H1 (cell line): ENCODE results near the gene BRIP1. TPM values are rescaled to one million over a fixed set of nuclear protein-coding genes. Genes with fewer than 3 reads are reported as not detected.

Experiments used
- CTCF ChIA-PET: fragments of 300-600 bp; sonication (Branson Sonifier 250); formaldehyde crosslinking; loops from one replicate; lab custom pipeline; 2021; ENCODE audit not compliant: partially characterized antibody; lab: Charles Lee
- POLR2A ChIA-PET: fragments of 300-600 bp; sonication (Branson Sonifier 250); formaldehyde crosslinking; loops from one replicate; lab custom pipeline; 2021; ENCODE audit warnings: inconsistent platforms; ENCODE audit not compliant: partially characterized antibody; lab: Charles Lee
- DNase-seq, 2 experiments: peaks; one replicate each; pipeline versions ENCODE4 v3.0.0 to v3.0.0-alpha.2; 2010 to 2022; ENCODE audit warnings: low spot score in 2 of 2, low read depth in 1 of 2, mixed read lengths in 1 of 2
- FAIRE-seq: peaks from 2 replicates; lab custom pipeline; 2011; peaks lifted over from hg19 to GRCh38; lab: Jason Lieb, UNC
- H2AFZ ChIP-seq: 2 replicates; pipeline ENCODE4 v1.8.1; 2012; ENCODE audit warnings: low read length, inconsistent platforms
- H2AK5ac ChIP-seq: 2 replicates; pipeline ENCODE4 v1.6.1; 2013; ENCODE audit warnings: low read depth, low read length
- H2BK120ac ChIP-seq: replicated peaks from 2 replicates; pipeline ENCODE3; 2013; ENCODE audit warnings: low read depth, low read length, inconsistent platforms
- H2BK12ac ChIP-seq: 2 replicates; pipeline ENCODE4 v1.6.1; 2013; ENCODE audit warnings: low read depth, low read length
- H2BK15ac ChIP-seq: 2 replicates; pipeline ENCODE4 v1.6.1; 2013; ENCODE audit warnings: low read length
- H2BK20ac ChIP-seq: 2 replicates; pipeline ENCODE4 v1.6.1; 2013; ENCODE audit warnings: low read length
- H2BK5ac ChIP-seq: 2 replicates; pipeline ENCODE4 v1.6.1; 2013; ENCODE audit warnings: low read depth, low read length
- H3K14ac ChIP-seq: 2 replicates; pipeline ENCODE4 v1.6.1; 2013; ENCODE audit warnings: inconsistent platforms; ENCODE audit not compliant: insufficient read length
- H3K18ac ChIP-seq: 2 replicates; pipeline ENCODE4 v1.6.1; 2013; ENCODE audit warnings: low read length; ENCODE audit errors: extremely low read depth
- H3K23ac ChIP-seq: 2 replicates; pipeline ENCODE4 v1.6.1; 2013; ENCODE audit warnings: inconsistent platforms; ENCODE audit not compliant: insufficient read length
- H3K23me2 ChIP-seq: 2 replicates; pipeline ENCODE4 v1.6.1; 2013; ENCODE audit warnings: low read depth, low read length
- H3K27ac ChIP-seq: 2 replicates; pipeline ENCODE4 v1.6.1; 2011; ENCODE audit warnings: low read depth, low read length, inconsistent platforms
- H3K27me3 ChIP-seq, 4 experiments: replicated peaks in 1 of 4; 1 replicate in 1 of 4; 2 replicates in 3 of 4; pipeline versions ENCODE4 v1.6.1 to v1.8.1; 2011 to 2013; ENCODE audit warnings: low read length in 3 of 4, mild to moderate bottlenecking in 3 of 4, inconsistent platforms in 2 of 4, mixed read lengths in 2 of 4, moderate library complexity in 1 of 4; ENCODE audit not compliant: control insufficient read depth in 3 of 4, insufficient read depth in 3 of 4; ENCODE audit errors: extremely low read depth in 1 of 4
- H3K36me3 ChIP-seq, 4 experiments: 2 replicates each; pipeline versions ENCODE4 v1.6.1 to v1.8.1; 2011 to 2013; ENCODE audit warnings: mild to moderate bottlenecking in 4 of 4, low read length in 3 of 4, moderate library complexity in 2 of 4, control low read depth in 1 of 4, inconsistent platforms in 1 of 4; ENCODE audit not compliant: insufficient read depth in 4 of 4, control insufficient read depth in 2 of 4
- H3K4ac ChIP-seq: replicated peaks from 2 replicates; pipeline ENCODE3; 2013; ENCODE audit warnings: low read length, low read depth, mixed read lengths, inconsistent platforms; ENCODE audit not compliant: insufficient read length
- H3K4me1 ChIP-seq, 4 experiments: replicated peaks in 1 of 4; 1 replicate in 1 of 4; 2 replicates in 3 of 4; pipeline versions ENCODE4 v1.6.1 to v1.8.1; 2011 to 2013; ENCODE audit warnings: low read length in 3 of 4, inconsistent platforms in 2 of 4, mixed read lengths in 1 of 4; ENCODE audit not compliant: insufficient read depth in 4 of 4, control insufficient read depth in 3 of 4
- H3K4me2 ChIP-seq, 2 experiments: 2 replicates each; pipeline versions ENCODE4 v1.6.1 to v1.8.1; 2011 to 2013; ENCODE audit warnings: low read depth in 2 of 2, low read length in 2 of 2, control low read depth in 1 of 2, inconsistent platforms in 1 of 2, mild to moderate bottlenecking in 1 of 2; ENCODE audit not compliant: insufficient read depth in 1 of 2
- H3K4me3 ChIP-seq, 4 experiments: fragments of 200-600, 300-600 bp in 1 of 4; sonication (generic), shearing (Covaris generic), sonication (Bioruptor Twin) in 1 of 4; 2 replicates each; pipeline versions ENCODE4 v1.5.1 to v1.8.1; 2011 to 2016; ENCODE audit warnings: low read length in 4 of 4, low read depth in 3 of 4, control low read depth in 2 of 4, inconsistent platforms in 2 of 4, mild to moderate bottlenecking in 2 of 4, mixed read lengths in 1 of 4, moderate library complexity in 1 of 4; ENCODE audit not compliant: insufficient read depth in 2 of 4; ENCODE audit errors: extremely low read depth in 1 of 4
- H3K56ac ChIP-seq: replicated peaks from 2 replicates; pipeline ENCODE3; 2013; ENCODE audit warnings: low read depth, mild to moderate bottlenecking, mixed read lengths, low read length, inconsistent platforms; ENCODE audit not compliant: insufficient read length
- H3K79me1 ChIP-seq: 2 replicates; pipeline ENCODE4 v1.6.1; 2013; ENCODE audit warnings: low read depth, low read length, control low read depth
- H3K79me2 ChIP-seq, 2 experiments: 2 replicates each; pipeline versions ENCODE4 v1.6.1 to v1.8.1; 2012 to 2013; ENCODE audit warnings: low read length in 2 of 2, mild to moderate bottlenecking in 2 of 2, inconsistent platforms in 1 of 2; ENCODE audit not compliant: insufficient read depth in 2 of 2, control insufficient read depth in 1 of 2
- H3K9ac ChIP-seq, 4 experiments: replicated peaks in 1 of 4; 1 replicate in 1 of 4; 2 replicates in 3 of 4; pipeline versions ENCODE4 v1.6.1 to v1.8.1; 2011 to 2013; ENCODE audit warnings: low read depth in 3 of 4, low read length in 3 of 4, control low read depth in 2 of 4, mild to moderate bottlenecking in 2 of 4, moderate library complexity in 2 of 4, inconsistent platforms in 1 of 4; ENCODE audit errors: extremely low read depth in 1 of 4
- H3K9me3 ChIP-seq, 2 experiments: 2 replicates each; pipeline versions ENCODE4 v1.6.1 to v1.8.1; 2012 to 2013; ENCODE audit warnings: mild to moderate bottlenecking in 2 of 2, moderate library complexity in 2 of 2, control low read depth in 1 of 2, inconsistent platforms in 1 of 2, low read depth in 1 of 2, low read length in 1 of 2, mixed read lengths in 1 of 2; ENCODE audit not compliant: insufficient read depth in 2 of 2
- H4K20me1 ChIP-seq, 2 experiments: replicated peaks in 1 of 2; 2 replicates each; pipeline versions ENCODE3 to v1.8.1; 2011 to 2013; ENCODE audit warnings: inconsistent platforms in 2 of 2, low read length in 2 of 2, mild to moderate bottlenecking in 1 of 2; ENCODE audit not compliant: insufficient read depth in 2 of 2, control insufficient read depth in 1 of 2
- H4K5ac ChIP-seq: 2 replicates; pipeline ENCODE4 v1.6.1; 2013; ENCODE audit warnings: low read length, low read depth, mixed read lengths, inconsistent platforms; ENCODE audit not compliant: insufficient read length
- H4K8ac ChIP-seq: 2 replicates; pipeline ENCODE4 v1.8.0; 2013; ENCODE audit warnings: mild to moderate bottlenecking, moderate library complexity, low read length, inconsistent platforms; ENCODE audit not compliant: insufficient read depth; ENCODE audit errors: extremely low read depth
- H4K91ac ChIP-seq: replicated peaks from 2 replicates; pipeline ENCODE3; 2013; ENCODE audit warnings: low read length, mixed read lengths, inconsistent platforms; ENCODE audit not compliant: insufficient read length
- ATF2 ChIP-seq: IDR thresholded peaks from 2 replicates; pipeline ENCODE4 v1.6.1; 2012; ENCODE audit warnings: low read length, inconsistent platforms
- CBX8 ChIP-seq: fragments of 300-800, 300-1000 bp; sonication (generic); IDR thresholded peaks from 2 replicates; pipeline ENCODE4 v1.7.1; 2016; ENCODE audit warnings: low read depth, low read length, borderline replicate concordance
- CHD2 ChIP-seq: IDR thresholded peaks from 2 replicates; pipeline ENCODE4 v1.6.1; 2012; ENCODE audit warnings: low read length, improper control_type of control experiment
- E2F6 ChIP-seq: IDR thresholded peaks from 2 replicates; pipeline ENCODE4 v1.6.1; 2012; ENCODE audit warnings: inconsistent platforms
- EP300 ChIP-seq, 2 experiments: IDR thresholded peaks; 1 replicate in 1 of 2; 2 replicates in 1 of 2; pipeline ENCODE4 v1.6.1; 2011 to 2012; ENCODE audit warnings: low read depth in 2 of 2, low read length in 2 of 2, mild to moderate bottlenecking in 2 of 2, borderline replicate concordance in 1 of 2, inconsistent platforms in 1 of 2, moderate library complexity in 1 of 2
- JUND ChIP-seq: IDR thresholded peaks from 2 replicates; pipeline ENCODE4 v1.6.1; 2011; ENCODE audit warnings: mild to moderate bottlenecking, improper control_type of control experiment, low read length
- POLR2A ChIP-seq, 2 experiments: IDR thresholded peaks; 1 replicate in 1 of 2; 2 replicates in 1 of 2; pipeline ENCODE4 v1.6.1; 2011; ENCODE audit warnings: low read depth in 2 of 2, low read length in 2 of 2, mild to moderate bottlenecking in 2 of 2; ENCODE audit errors: control extremely low read depth in 1 of 2
- RAD21 ChIP-seq, 2 experiments: IDR thresholded peaks in 1 of 2; conservative IDR thresholded peaks in 1 of 2; 2 replicates each; pipeline ENCODE4 v1.6.1; 2011; ENCODE audit warnings: low read depth in 2 of 2, low read length in 2 of 2, improper control_type of control experiment in 1 of 2, inconsistent platforms in 1 of 2, mild to moderate bottlenecking in 1 of 2, moderate library complexity in 1 of 2
- SAP30 ChIP-seq: fragments of 300-600 bp; sonication (generic); IDR thresholded peaks from 2 replicates; pipeline ENCODE4 v1.7.1; 2012; ENCODE audit warnings: low read length, moderate library complexity, mild to moderate bottlenecking, inconsistent platforms; ENCODE audit not compliant: insufficient read depth, insufficient replicate concordance
- SIX5 ChIP-seq: IDR thresholded peaks from 2 replicates; pipeline ENCODE4 v1.6.1; 2011; ENCODE audit warnings: mild to moderate bottlenecking, low read depth, low read length
- TAF7 ChIP-seq: optimal IDR thresholded peaks from 2 replicates; pipeline ENCODE3; 2011; ENCODE audit warnings: low read depth, mild to moderate bottlenecking, inconsistent platforms, low read length, moderate library complexity, borderline replicate concordance
- ZNF274 ChIP-seq: IDR thresholded peaks from 2 replicates; pipeline ENCODE4 v1.7.0; 2012; ENCODE audit warnings: low read length, borderline replicate concordance; ENCODE audit errors: extremely low read depth
- WGBS, 2 experiments: shearing (Covaris generic) in 1 of 2; methylation state at CpG; one replicate each; pipeline versions ENCODE4 v1.1.6 to v1.1.7; 2013 to 2015; ENCODE audit warnings: low lambda C conversion rate in 2 of 2, mixed read lengths in 2 of 2, inconsistent platforms in 1 of 2, low coverage in 1 of 2, missing lambda C conversion rate in 1 of 2; ENCODE audit not compliant: insufficient replicate concordance in 2 of 2, insufficient coverage in 1 of 2, insufficient read length in 1 of 2; ENCODE audit errors: extremely low coverage in 1 of 2, missing lambda C conversion rate in 1 of 2; 5-methylcytosine and 5-hydroxymethylcytosine counted together
- polyA plus RNA-seq, 7 experiments: library from polyadenylated mRNA; depleted of rRNA in 3 of 7; stranded (reverse) in 5 of 7; unstranded in 2 of 7; fragments of >200 nt in 5 of 7; fragments of 200-250 nt in 2 of 7; gene quantifications; 1 replicate in 5 of 7; 2 replicates in 1 of 7; 4 replicates in 1 of 7; pipeline versions ENCODE4 v1.2.1 to v1.2.3, GENCODE V29; 2011 to 2013; ENCODE audit warnings: missing spikeins in 2 of 7, mixed read lengths in 2 of 7
- total RNA-seq: library from RNA; stranded (reverse); fragmentation: NEBNext Ultra II Directional; extraction: Animal tissue kit (Norgen Biotek cat#: 25700); gene quantifications from 2 replicates; pipeline ENCODE4 v1.2.1, GENCODE V29; 2021

Gene BRIP1
- total and polyA plus RNA-seq, 2 of the 8 experiments (the other 6 are each of a cell fraction or from before 2014, with no cell fraction given) = 5.8 to 19.2 TPM

- Histone ChIP-seq H3K56ac (no peak overlapping the region), H2BK20ac (no peak overlapping the region), H2AFZ (no peak overlapping the region), H4K91ac (no peak overlapping the region), H3K4me3 (no peak overlapping the region), H3K79me2 (no peaks in the 10 kb centered on the region), H3K18ac (no peak overlapping the region), H3K23ac (no peak overlapping the region), H3K14ac (no peak overlapping the region), H3K23me2 (no peaks in the 10 kb centered on the region), H4K8ac (no peak overlapping the region), H3K27me3 (no peaks in the 10 kb centered on the region), H3K4me1 (no peaks in the 10 kb centered on the region), H2BK5ac (no peak overlapping the region), H2AK5ac (no peak overlapping the region), H3K79me1 (no peaks in the 10 kb centered on the region), H3K36me3 (no peaks in the 10 kb centered on the region), H4K20me1 (no peaks in the 10 kb centered on the region), H4K5ac (no peak overlapping the region), H2BK120ac (no peak overlapping the region), H3K27ac (no peak overlapping the region), H3K4ac (no peak overlapping the region), H2BK12ac (no peak overlapping the region), H3K9me3 (no peaks in the 10 kb centered on the region), H2BK15ac (no peak overlapping the region), H3K9ac (no peak overlapping the region), H3K4me2 (no peak overlapping the region)
- 65% methylated on average over 1 of the region's 1 CpG; no CpG with 5 or more reads in 1 of the 2 experiments for WGBS, 2 experiments
- CTCF ChIA-PET = interaction anchor here (0.6 to 1.2 kb wide), 4 partner anchors 51 to 472 kb away, joined by 3 to 4 read pairs (median 3); no protein-coding TSS in a partner anchor
- FAIRE-seq (no peak), DNase-seq (no peak)
- POLR2A ChIA-PET = no interaction called here
- no peak for TF ChIP-seq E2F6
- no peak for TF ChIP-seq ZNF274
- no peak for TF ChIP-seq POLR2A (IDR thresholded peaks at IDR 0.05; ENCODE audit: control extremely low read depth in 1 of 2, low read depth in 2 of 2, low read length in 2 of 2)
- no peak for TF ChIP-seq RAD21 (IDR thresholded peaks at IDR 0.05 in 1 of 2, conservative IDR thresholded peaks at IDR 0.05 in 1 of 2; ENCODE audit: low read depth in 2 of 2, low read length in 2 of 2)
- no peak for TF ChIP-seq CHD2
- TF ChIP-seq TAF7 = no peak
- TF ChIP-seq EP300 (IDR thresholded peaks at IDR 0.05; ENCODE audit: borderline replicate concordance in 1 of 2, low read depth in 2 of 2, low read length in 2 of 2) = no peak
- TF ChIP-seq JUND = no peak
- no peak for TF ChIP-seq ATF2
- TF ChIP-seq SAP30 = no peak
- no peak for TF ChIP-seq CBX8
- TF ChIP-seq SIX5 = no peak
These were observed 225.2 kb downstream of the BRIP1 start for GRCh38 chr17:61638087-61638486.
